ENCODE results near the gene GPR162.

GRCh38 chr12:6817662-6818157 lies 3.9 kb upstream of the GPR162 start:
- TF ChIP-seq EZH2 (IDR thresholded peaks at IDR 0.05; ENCODE audit: low read length): no peak
- no peak for TF ChIP-seq CTCF (optimal IDR thresholded peaks at IDR 0.05 in 1 of 3, IDR thresholded peaks at IDR 0.05 in 1 of 3, conservative IDR thresholded peaks at IDR 0.05 in 1 of 3; ENCODE audit: extremely low read depth in 1 of 3, insufficient read depth in 2 of 3, low read length in 3 of 3)
